K562 (cell line): ENCODE data around the gene DCAF4. TPM values are rescaled to one million over a fixed set of nuclear protein-coding genes. Genes with fewer than 3 reads are reported as not detected.
A peak's percentile ranks its signal among the peaks of the same experiment; 100 is the strongest.

ENCODE experiments used
- CREB1 ChIP-seq, 2 experiments: sonication (generic) in 1 of 2; formaldehyde crosslinking in 1 of 2; IDR thresholded peaks; 2 replicates each; pipeline versions ENCODE4 v1.6.1 to v1.8.0; 2012 to 2022; ENCODE audit warnings: inconsistent platforms in 1 of 2, mild to moderate bottlenecking in 1 of 2, missing genetic modification reagents in 1 of 2, moderate library complexity in 1 of 2
- CREB3 ChIP-seq: fragments of 450-650 bp; conservative IDR thresholded peaks from 2 replicates; pipeline ENCODE4 v1.6.1; 2016; ENCODE audit warnings: missing genetic modification characterization, low read depth, mild to moderate bottlenecking, missing compliant biosample characterization, moderate library complexity
- PHTF2 ChIP-seq: fragments of 250-450 bp; sonication (Bioruptor Pico); IDR thresholded peaks from 2 replicates; pipeline ENCODE4 v1.5.0; 2021; ENCODE audit warnings: mild to moderate bottlenecking
- POLR2AphosphoS5 ChIP-seq: IDR thresholded peaks from 2 replicates; pipeline ENCODE4 v1.6.1; 2011; ENCODE audit warnings: mild to moderate bottlenecking, low read depth, low read length, moderate library complexity; ENCODE audit not compliant: control insufficient read depth, insufficient read depth
- PRDM10 ChIP-seq: fragments of 450-650 bp; IDR thresholded peaks from 2 replicates; pipeline ENCODE4 v1.6.1; 2018; ENCODE audit not compliant: partially characterized antibody
- RBFOX2 ChIP-seq: fragments of 200-400 bp; formaldehyde crosslinking; IDR thresholded peaks from 2 replicates; pipeline ENCODE4 v1.6.1; 2017; ENCODE audit warnings: low read depth, mild to moderate bottlenecking, low read length, moderate library complexity
- ZNF347 ChIP-seq: fragments of 450-650 bp; formaldehyde crosslinking; IDR thresholded peaks from 2 replicates; pipeline ENCODE4 v1.4.0; 2020; ENCODE audit warnings: low read depth, mild to moderate bottlenecking, moderate library complexity
- ZNF384 ChIP-seq: IDR thresholded peaks from 2 replicates; pipeline ENCODE4 v1.6.1; 2012; ENCODE audit warnings: low read depth, low read length, improper control_type of control experiment
- polyA plus RNA-seq, 8 experiments: library from polyadenylated mRNA; depleted of rRNA in 4 of 8; stranded (reverse) in 5 of 8; unstranded in 3 of 8; fragments of >200 nt; fragmentation: Nextera tagmentation in 2 of 8; fragmentation: Illumina TruSeq in 1 of 8; extraction: Ambion mirVana in 2 of 8; extraction: Trizol in 1 of 8; gene quantifications; 2 replicates each; pipeline versions ENCODE4 v1.2.1 to v1.2.3, GENCODE V29; 2011 to 2014; ENCODE audit warnings: inconsistent platforms in 1 of 8, missing spikeins in 1 of 8
- total RNA-seq, 7 experiments: library from RNA; depleted of rRNA in 6 of 7; stranded (reverse); fragments of >200 nt in 6 of 7; fragmentation: Illumina TruSeq in 2 of 7; extraction: Trizol in 2 of 7; gene quantifications; 2 replicates each; pipeline versions ENCODE4 v1.2.1 to v1.2.3, GENCODE V29; 2011 to 2021; ENCODE audit warnings: low replicate concordance in 1 of 7
- TF ChIP-seq, protein P1 (sequence below): sonication (generic); formaldehyde crosslinking; IDR thresholded peaks from 2 replicates; pipeline ENCODE4 v1.8.0; 2023; ENCODE audit warnings: missing genetic modification reagents, mild to moderate bottlenecking, borderline replicate concordance
- TF ChIP-seq, protein P2 (sequence below), 2 experiments: fragments of 200-800 bp in 1 of 2; sonication (Bioruptor generic) in 1 of 2; sonication (generic) in 1 of 2; formaldehyde crosslinking in 1 of 2; IDR thresholded peaks in 1 of 2; conservative IDR thresholded peaks in 1 of 2; 2 replicates each; pipeline versions ENCODE4 v1.5.0 to v1.6.1; 2016 to 2020; ENCODE audit warnings: missing compliant biosample characterization in 1 of 2, missing genetic modification characterization in 1 of 2, missing genetic modification reagents in 1 of 2
- TF ChIP-seq, protein P3 (sequence below): fragments of 450-650 bp; IDR thresholded peaks from 2 replicates; pipeline ENCODE4 v1.6.1; 2017; ENCODE audit warnings: antibody characterized with exemption

The DCAF4 gene
- total and polyA plus RNA-seq, 9 of the 15 experiments (the other 6 are each of a cell fraction or from before 2014, with no cell fraction given): 2.7 to 49.2 (median 22.9) TPM

DNA sequence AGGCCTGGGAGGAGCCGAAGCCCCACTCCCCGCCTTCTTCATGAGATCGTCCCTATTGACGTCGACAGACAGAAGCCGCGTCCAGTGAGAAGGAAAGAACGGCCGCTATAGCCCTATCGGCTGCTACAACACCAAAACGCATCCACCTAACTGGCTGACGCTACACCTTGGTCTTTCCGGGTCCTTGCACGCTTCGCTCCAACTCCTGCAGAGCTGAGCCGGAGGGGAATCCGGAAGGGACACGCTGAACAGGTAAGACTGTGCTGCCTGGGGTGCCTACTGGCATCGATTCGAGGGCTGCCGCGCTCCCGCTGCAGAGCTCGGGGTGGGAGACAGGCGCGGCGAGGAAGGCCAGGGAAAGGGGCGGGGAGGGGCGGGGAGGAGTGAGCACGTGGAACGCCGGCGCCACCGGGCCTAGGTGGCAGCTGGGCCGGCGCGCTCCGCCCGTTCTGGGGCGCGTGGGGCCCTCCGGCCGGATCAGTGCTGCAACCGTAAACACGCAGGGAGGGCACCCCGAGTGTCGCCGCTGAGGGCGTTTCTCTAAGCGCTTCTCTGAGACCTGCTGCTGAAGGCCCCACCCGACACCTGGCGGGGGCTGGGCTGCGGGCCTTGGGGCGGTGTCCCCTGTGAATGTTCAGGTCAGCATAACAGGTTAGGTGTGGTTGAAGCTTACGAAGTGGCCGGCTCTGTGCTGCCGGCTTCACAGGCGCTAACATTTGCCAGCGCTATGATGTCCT is at the start of gene DCAF4 (continued):
- TF ChIP-seq POLR2AphosphoS5 (no peak), ZNF347 (CRISPR knock-in tag) (no peak), CREB3 (no peak), PRDM10 (no peak), ZNF384 (no peak), CREB1 (IDR thresholded peaks at IDR 0.05) (no peak), CREB1 (CRISPR knock-in tag; IDR thresholded peaks at IDR 0.05) (peak; percentile 66; the same call in 1 of the 2 replicates), PHTF2 (CRISPR knock-in tag) (no peak), RBFOX2 (peak; percentile 81)
- TF ChIP-seq, protein P1, sequence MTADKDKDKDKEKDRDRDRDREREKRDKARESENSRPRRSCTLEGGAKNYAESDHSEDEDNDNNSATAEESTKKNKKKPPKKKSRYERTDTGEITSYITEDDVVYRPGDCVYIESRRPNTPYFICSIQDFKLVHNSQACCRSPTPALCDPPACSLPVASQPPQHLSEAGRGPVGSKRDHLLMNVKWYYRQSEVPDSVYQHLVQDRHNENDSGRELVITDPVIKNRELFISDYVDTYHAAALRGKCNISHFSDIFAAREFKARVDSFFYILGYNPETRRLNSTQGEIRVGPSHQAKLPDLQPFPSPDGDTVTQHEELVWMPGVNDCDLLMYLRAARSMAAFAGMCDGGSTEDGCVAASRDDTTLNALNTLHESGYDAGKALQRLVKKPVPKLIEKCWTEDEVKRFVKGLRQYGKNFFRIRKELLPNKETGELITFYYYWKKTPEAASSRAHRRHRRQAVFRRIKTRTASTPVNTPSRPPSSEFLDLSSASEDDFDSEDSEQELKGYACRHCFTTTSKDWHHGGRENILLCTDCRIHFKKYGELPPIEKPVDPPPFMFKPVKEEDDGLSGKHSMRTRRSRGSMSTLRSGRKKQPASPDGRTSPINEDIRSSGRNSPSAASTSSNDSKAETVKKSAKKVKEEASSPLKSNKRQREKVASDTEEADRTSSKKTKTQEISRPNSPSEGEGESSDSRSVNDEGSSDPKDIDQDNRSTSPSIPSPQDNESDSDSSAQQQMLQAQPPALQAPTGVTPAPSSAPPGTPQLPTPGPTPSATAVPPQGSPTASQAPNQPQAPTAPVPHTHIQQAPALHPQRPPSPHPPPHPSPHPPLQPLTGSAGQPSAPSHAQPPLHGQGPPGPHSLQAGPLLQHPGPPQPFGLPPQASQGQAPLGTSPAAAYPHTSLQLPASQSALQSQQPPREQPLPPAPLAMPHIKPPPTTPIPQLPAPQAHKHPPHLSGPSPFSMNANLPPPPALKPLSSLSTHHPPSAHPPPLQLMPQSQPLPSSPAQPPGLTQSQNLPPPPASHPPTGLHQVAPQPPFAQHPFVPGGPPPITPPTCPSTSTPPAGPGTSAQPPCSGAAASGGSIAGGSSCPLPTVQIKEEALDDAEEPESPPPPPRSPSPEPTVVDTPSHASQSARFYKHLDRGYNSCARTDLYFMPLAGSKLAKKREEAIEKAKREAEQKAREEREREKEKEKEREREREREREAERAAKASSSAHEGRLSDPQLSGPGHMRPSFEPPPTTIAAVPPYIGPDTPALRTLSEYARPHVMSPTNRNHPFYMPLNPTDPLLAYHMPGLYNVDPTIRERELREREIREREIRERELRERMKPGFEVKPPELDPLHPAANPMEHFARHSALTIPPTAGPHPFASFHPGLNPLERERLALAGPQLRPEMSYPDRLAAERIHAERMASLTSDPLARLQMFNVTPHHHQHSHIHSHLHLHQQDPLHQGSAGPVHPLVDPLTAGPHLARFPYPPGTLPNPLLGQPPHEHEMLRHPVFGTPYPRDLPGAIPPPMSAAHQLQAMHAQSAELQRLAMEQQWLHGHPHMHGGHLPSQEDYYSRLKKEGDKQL (CRISPR knock-in tag): no peak
- TF ChIP-seq, protein P2, sequence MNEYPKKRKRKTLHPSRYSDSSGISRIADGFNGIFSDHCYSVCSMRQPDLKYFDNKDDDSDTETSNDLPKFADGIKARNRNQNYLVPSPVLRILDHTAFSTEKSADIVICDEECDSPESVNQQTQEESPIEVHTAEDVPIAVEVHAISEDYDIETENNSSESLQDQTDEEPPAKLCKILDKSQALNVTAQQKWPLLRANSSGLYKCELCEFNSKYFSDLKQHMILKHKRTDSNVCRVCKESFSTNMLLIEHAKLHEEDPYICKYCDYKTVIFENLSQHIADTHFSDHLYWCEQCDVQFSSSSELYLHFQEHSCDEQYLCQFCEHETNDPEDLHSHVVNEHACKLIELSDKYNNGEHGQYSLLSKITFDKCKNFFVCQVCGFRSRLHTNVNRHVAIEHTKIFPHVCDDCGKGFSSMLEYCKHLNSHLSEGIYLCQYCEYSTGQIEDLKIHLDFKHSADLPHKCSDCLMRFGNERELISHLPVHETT (CRISPR knock-in tag; conservative IDR thresholded peaks at IDR 0.05 in 1 of 2, IDR thresholded peaks at IDR 0.05 in 1 of 2): no peak
- TF ChIP-seq, protein P3, sequence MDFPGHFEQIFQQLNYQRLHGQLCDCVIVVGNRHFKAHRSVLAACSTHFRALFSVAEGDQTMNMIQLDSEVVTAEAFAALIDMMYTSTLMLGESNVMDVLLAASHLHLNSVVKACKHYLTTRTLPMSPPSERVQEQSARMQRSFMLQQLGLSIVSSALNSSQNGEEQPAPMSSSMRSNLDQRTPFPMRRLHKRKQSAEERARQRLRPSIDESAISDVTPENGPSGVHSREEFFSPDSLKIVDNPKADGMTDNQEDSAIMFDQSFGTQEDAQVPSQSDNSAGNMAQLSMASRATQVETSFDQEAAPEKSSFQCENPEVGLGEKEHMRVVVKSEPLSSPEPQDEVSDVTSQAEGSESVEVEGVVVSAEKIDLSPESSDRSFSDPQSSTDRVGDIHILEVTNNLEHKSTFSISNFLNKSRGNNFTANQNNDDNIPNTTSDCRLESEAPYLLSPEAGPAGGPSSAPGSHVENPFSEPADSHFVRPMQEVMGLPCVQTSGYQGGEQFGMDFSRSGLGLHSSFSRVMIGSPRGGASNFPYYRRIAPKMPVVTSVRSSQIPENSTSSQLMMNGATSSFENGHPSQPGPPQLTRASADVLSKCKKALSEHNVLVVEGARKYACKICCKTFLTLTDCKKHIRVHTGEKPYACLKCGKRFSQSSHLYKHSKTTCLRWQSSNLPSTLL: no peak
